ENCODE data around the gene IDH1.

DNA sequence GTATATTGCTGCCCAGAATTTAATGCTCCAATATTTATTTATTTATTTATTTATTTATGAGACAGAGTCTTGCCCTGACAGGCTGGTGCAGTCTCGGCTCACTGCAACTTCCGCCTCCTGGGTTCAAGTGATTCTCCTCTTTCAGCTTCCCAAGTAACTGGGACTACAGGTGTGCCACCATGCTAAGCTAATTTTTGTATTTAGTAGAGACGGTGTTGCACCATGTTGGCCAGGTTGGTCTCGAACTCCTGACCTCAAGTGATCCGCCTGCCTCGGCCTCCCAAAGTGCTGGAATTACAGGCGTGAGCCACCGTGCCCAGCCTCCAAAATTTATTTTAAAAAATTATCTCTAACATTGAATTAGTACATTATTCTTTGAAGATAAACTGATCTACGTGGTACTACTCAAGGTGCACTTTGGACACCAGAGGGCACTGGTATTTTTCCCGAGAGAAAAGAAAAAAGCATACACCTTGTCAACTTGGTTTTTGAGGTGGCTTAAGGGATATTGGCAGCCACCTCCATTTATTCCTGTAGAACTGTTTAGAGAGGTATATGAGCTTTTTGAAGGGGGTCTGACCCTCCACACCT is 1.4 kb upstream of the IDH1 start:
- TF ChIP-seq, protein P1, sequence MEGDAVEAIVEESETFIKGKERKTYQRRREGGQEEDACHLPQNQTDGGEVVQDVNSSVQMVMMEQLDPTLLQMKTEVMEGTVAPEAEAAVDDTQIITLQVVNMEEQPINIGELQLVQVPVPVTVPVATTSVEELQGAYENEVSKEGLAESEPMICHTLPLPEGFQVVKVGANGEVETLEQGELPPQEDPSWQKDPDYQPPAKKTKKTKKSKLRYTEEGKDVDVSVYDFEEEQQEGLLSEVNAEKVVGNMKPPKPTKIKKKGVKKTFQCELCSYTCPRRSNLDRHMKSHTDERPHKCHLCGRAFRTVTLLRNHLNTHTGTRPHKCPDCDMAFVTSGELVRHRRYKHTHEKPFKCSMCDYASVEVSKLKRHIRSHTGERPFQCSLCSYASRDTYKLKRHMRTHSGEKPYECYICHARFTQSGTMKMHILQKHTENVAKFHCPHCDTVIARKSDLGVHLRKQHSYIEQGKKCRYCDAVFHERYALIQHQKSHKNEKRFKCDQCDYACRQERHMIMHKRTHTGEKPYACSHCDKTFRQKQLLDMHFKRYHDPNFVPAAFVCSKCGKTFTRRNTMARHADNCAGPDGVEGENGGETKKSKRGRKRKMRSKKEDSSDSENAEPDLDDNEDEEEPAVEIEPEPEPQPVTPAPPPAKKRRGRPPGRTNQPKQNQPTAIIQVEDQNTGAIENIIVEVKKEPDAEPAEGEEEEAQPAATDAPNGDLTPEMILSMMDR (IDR thresholded peaks at IDR 0.05) = no peak
- TF ChIP-seq POLR2A (IDR thresholded peaks at IDR 0.05) = no peak
